T-helper 1 cell treated with Interleukin-12 subunit alpha and Interleukin-12 subunit beta and Interleukin-4 antibody, amounts not matched to agents 30 μg/mL and 1 μg/mL, for 36 hours (primary cell): ENCODE measurements around the gene BUB1B.

ENCODE experiments used
- H3K27ac Mint-ChIP-seq: one replicate; pipeline ENCODE4 v1.8.0; 2021; ENCODE audit warnings: mild to moderate bottlenecking, mixed read lengths
- H3K27me3 Mint-ChIP-seq: one replicate; pipeline ENCODE4 v1.8.0; 2021; ENCODE audit warnings: low read depth, mixed read lengths
- H3K36me3 Mint-ChIP-seq: one replicate; pipeline ENCODE4 v1.8.0; 2021; ENCODE audit warnings: low read depth, mixed read lengths
- H3K4me1 Mint-ChIP-seq: one replicate; pipeline ENCODE4 v1.8.0; 2021; ENCODE audit warnings: low read depth, mixed read lengths
- H3K4me3 Mint-ChIP-seq: one replicate; pipeline ENCODE4 v1.8.0; 2021; ENCODE audit warnings: mild to moderate bottlenecking, moderate library complexity, mixed read lengths
- H3K9me3 Mint-ChIP-seq: one replicate; pipeline ENCODE4 v1.8.0; 2021; ENCODE audit warnings: mixed read lengths

Gene BUB1B

DNA sequence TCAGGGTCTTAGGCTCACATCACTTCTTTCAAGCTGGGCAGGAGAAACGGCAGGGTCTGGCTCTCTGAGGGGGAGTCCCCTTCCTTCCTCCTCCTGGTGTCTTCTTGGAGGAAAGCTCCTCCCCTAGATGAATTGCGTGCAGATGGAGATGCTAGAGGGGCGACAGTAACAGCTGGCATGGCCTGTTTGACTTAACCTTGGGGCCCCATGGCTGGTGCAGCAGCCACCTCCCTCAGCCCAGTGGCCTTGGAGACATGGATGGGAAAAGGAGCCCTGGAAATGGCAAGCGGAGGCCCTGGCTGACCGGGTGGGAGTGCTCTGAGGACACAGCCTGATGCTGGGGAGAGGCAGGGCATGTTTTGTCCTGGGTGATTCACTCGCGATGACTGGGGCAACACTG, 98.2 kb downstream of the BUB1B start:
- Mint-ChIP-seq H3K27ac (no peak overlapping the region), H3K36me3 (no peaks in the 10 kb centered on the region), H3K27me3 (peaks cover 38% of the 10 kb centered on the region), H3K9me3 (no peaks in the 10 kb centered on the region), H3K4me3 (no peak overlapping the region), H3K4me1 (no peaks in the 10 kb centered on the region)

DNA sequence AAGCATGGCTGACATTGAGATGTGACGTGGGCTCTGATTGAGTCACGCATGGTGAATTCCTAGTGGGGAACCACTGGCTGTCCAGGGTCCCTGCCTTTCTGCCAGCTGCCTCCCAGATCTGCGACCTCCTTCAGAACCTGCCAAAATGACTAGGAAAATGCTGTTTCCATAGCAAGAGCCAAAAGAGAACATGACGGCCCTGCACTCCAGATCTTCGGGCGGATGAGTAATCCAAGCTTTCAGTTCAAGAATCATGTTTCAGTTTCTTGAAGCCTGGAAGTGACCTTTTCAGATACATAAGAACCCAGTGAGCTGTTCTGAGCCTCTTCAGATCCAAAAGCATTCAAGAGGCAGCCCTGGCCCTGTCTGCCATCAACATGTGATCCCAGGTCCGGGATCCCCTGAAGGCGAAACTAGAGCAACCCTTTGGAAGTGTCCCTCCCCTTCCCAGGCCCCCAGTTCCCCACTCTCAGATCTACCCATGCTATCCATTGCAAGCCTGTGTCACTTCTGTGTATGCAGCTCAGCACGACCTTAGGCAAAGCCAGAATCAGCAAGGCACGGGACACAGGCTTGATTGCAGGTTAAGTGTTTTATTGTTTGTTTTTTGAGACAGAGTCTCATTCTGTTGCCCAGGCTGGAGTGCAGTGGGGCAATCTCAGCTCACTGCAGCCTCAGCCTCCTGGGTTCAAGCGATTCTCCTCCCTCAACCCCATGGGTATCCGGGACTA, 102.3 kb downstream of the BUB1B start:
- Mint-ChIP-seq H3K27me3 (peaks cover 29% of the 10 kb centered on the region), H3K9me3 (no peaks in the 10 kb centered on the region), H3K36me3 (no peaks in the 10 kb centered on the region), H3K4me1 (no peaks in the 10 kb centered on the region), H3K4me3 (no peak overlapping the region), H3K27ac (no peak overlapping the region)

DNA sequence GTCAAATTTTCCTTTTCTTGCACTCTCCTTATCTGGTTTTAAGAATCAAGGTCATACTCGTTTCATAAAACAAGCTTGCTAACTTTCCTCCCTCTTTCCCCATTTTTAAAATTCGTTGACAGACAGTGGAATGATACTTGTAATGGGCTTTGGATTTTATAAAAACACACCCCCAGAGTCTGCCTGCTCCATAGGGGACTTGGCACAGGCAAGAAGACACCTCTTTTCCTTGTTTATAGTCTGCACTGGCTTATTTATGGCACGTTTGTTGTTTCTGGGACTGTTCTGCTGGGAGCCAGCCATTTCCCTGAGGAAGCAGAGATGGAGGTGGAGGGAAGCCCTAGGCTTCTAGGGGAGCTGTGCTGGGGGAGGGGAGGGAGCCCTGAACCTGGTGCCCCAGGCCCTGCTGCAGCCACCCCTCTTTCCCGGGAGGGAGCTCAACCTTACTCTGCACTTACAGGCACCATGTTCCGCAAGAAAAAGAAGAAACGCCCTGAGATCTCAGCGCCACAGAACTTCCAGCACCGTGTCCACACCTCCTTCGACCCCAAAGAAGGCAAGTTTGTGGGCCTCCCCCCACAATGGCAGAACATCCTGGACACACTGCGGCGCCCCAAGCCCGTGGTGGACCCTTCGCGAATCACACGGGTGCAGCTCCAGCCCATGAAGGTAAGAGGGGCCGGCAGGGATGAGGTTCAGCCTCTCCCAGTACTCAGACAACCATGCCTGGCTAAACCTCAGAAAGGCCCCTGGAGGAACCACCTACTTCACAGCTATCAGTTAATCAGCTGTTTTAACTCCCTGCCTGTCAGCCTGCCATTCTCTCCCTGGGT, 103.7 kb downstream of the BUB1B start:
- no peaks in the 10 kb centered on the region for H3K9me3 Mint-ChIP-seq
- H3K4me3 Mint-ChIP-seq, result no peak overlapping the region
- H3K27ac Mint-ChIP-seq, result no peak overlapping the region
- no peaks in the 10 kb centered on the region for H3K36me3 Mint-ChIP-seq
- H3K27me3 Mint-ChIP-seq, result peaks cover 25% of the 10 kb centered on the region
- H3K4me1 Mint-ChIP-seq, result no peaks in the 10 kb centered on the region

DNA sequence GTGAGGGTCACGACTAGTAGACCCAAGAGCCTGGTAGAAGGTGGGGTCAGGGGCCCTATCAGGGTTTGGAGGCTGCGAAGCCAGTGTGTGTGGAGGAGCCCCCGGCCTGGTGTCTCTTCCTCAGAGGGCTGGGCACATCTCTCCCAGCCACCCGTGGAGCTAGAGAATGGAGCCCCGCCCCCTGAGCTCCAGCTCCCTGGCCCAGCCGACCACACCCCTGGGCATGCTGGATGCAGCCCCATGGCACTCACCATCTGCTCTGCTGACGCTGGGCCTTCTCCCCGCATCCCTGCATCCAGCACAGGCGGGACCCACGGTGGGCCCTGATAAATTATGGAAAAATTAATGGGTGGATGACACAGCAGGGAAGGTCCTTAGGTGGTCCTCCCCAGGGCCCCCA, 104.5 kb downstream of the BUB1B start:
- H3K9me3 Mint-ChIP-seq, result no peaks in the 10 kb centered on the region
- H3K4me3 Mint-ChIP-seq, result no peak overlapping the region
- H3K27ac Mint-ChIP-seq, result no peak overlapping the region
- no peaks in the 10 kb centered on the region for H3K4me1 Mint-ChIP-seq
- no peaks in the 10 kb centered on the region for H3K36me3 Mint-ChIP-seq
- H3K27me3 Mint-ChIP-seq, result peaks cover 21% of the 10 kb centered on the region

DNA sequence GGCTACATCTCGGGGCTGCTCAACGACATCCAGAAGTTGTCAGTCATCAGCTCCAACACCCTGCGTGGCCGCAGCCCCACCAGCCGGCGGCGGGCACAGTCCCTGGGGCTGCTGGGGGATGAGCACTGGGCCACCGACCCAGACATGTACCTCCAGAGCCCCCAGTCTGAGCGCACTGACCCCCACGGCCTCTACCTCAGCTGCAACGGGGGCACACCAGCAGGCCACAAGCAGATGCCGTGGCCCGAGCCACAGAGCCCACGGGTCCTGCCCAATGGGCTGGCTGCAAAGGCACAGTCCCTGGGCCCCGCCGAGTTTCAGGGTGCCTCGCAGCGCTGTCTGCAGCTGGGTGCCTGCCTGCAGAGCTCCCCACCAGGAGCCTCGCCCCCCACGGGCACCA, 105.0 kb downstream of the BUB1B start:
- Mint-ChIP-seq H3K4me3 (no peak overlapping the region), H3K27me3 (peaks cover 21% of the 10 kb centered on the region), H3K36me3 (no peaks in the 10 kb centered on the region), H3K9me3 (no peaks in the 10 kb centered on the region), H3K4me1 (no peaks in the 10 kb centered on the region), H3K27ac (no peak overlapping the region)

DNA sequence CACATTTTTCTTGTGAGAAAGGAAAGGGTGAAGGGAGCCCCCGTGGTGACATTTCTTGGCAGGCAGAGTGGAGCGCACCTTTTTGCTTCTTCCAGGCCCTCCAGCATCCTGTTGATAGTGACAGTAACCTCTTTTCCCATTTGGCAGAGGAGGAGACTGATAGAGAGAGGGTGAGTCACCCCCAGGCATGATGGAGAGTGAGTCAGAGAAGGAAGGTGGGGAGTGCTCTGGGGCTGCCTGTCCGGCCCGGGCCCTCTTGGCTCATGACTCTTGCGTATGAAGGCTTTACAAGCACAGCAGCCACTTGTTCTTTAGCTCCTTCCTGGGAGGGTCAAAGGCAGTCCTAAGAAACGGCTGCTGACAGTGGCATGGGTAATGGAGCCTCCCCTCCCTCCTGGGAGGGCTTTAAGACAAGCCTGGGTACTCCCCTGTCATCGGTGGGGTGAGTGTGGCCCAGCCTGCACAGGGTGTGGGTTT, 106.0 kb downstream of the BUB1B start:
- Mint-ChIP-seq H3K9me3 (no peaks in the 10 kb centered on the region), H3K36me3 (no peaks in the 10 kb centered on the region), H3K27me3 (peaks cover 15% of the 10 kb centered on the region)

DNA sequence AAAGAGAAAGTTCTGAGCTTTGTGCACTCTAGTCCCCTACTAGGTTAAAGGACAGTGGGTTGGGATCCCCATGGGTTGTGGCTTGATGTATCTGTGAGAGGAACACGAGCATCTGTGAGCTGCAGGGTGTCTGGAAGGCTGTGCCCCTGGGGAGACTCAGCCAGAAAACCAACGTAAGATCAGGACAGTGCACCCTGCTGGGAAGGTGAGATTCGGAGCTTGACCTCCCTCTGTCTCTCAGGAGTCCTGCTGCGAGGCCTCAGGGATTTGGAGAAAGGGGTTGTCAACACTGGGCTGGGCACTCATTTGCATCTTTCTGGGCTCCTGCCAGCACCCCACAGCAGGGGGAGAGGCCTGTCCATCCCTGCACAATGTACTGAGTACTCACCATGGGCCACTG, 106.8 kb downstream of the BUB1B start:
- Mint-ChIP-seq H3K27me3 (peaks cover 9% of the 10 kb centered on the region), H3K4me1 (no peaks in the 10 kb centered on the region)

More for the DNA sequence above, 106.0 kb downstream of the BUB1B start:
- Mint-ChIP-seq H3K4me1 (no peaks in the 10 kb centered on the region), H3K27ac (no peak overlapping the region), H3K4me3 (no peak overlapping the region)

DNA sequence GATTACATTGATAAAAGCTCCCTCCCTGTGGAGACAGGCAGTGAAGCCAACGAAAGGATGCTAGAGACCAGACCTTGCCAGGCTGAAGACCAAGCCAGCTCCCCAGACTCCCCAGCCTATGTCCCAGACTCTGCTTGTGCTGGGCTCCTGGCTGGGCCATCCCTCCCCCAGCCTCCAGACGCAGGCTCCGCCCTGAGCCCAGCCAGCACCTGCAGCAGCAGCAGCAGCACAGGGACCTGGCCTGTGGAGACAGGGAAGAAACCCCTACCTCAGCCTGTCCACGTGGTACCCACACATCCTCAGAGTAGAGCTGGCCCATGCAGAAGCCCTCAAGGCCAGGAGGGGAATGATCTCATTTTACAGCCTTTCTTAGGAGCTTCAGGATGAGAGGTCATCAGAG, 108.7 kb downstream of the BUB1B start:
- Mint-ChIP-seq H3K4me3 (no peak overlapping the region), H3K36me3 (no peaks in the 10 kb centered on the region), H3K27ac (no peak overlapping the region), H3K4me1 (peaks cover under 1% of the 10 kb centered on the region), H3K9me3 (no peaks in the 10 kb centered on the region), H3K27me3 (no peaks in the 10 kb centered on the region)

More for the DNA sequence above, 106.8 kb downstream of the BUB1B start:
- Mint-ChIP-seq H3K4me3 (no peak overlapping the region), H3K9me3 (no peaks in the 10 kb centered on the region), H3K27ac (no peak overlapping the region), H3K36me3 (no peaks in the 10 kb centered on the region)

DNA sequence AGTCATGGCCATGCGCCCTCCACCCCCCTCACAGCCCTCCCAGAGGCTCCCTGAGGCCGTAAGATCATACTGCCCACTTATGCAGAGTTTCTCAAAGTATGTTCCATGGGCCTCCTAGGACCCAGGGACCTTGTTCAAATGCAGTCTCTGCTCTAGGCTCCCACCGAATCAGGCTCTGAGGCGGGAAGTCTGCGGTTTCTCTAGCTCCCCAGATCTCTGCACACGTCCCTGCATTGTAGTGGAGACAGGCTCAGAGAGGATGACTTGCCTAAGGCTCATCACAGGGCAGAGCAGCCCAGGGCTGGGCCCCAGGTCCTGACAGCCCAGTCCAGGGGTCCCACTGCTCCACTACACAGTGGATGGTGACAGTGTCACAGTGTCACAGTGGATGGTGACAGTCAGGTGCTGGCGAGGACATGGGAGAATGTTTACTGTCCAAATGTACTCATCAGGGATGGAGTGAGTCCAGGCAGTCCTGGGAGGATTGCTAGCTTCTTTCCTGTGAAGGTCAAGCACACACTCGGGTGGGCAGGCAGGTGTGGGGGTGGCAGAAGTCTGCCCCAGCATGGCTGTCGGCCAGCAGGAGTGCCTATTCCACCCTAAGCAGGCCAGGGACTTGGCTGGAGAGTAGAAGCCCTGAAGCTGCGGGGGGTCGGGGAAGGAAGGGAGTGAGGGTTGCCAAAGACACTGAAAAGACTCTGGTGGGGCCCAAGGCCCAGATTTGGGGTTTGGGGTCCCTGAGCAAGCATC, 109.6 kb downstream of the BUB1B start:
- H3K4me3 Mint-ChIP-seq, result no peak overlapping the region
- no peaks in the 10 kb centered on the region for H3K36me3 Mint-ChIP-seq
- no peaks in the 10 kb centered on the region for H3K9me3 Mint-ChIP-seq
- H3K4me1 Mint-ChIP-seq, result peaks cover 4% of the 10 kb centered on the region
- no peak overlapping the region for H3K27ac Mint-ChIP-seq
- no peaks in the 10 kb centered on the region for H3K27me3 Mint-ChIP-seq
